Heart left ventricle (tissue), 13 donors: Measurements from ENCODE around the gene RXFP2.

Source experiments
- POLR2A ChIP-seq, 2 donors: fragments of 450-650 bp; IDR thresholded peaks; one replicate each; pipeline ENCODE4 v1.6.1; 2017; ENCODE audit warnings: antibody characterized with exemption in 2 of 2, mild to moderate bottlenecking in 2 of 2, moderate library complexity in 2 of 2
- TF ChIP-seq, protein P1 (sequence below), 12 donors: fragments of 200-600 bp; sonication (generic) in 4 of 12; IDR thresholded peaks; one replicate each; pipeline versions ENCODE4 v1.5.0 to v1.8.0; 2018 to 2022; ENCODE audit warnings: antibody characterized with exemption in 12 of 12, mild to moderate bottlenecking in 5 of 12
- donor health status: ischemic (EF 13 %, LVEDD 7.1; RV severe dilation, severe dysfunction).
- donor health status: DM: no; HTN: yes; CAD: no.
- donor health status: DM: no; HTN: no; CAD: no.
- donor health status: ischemic (EF 25% LVEDD 6.9; RV normal size, moderate dysfunction).
- donor health status: ischemic (EF 25% LVEDD 5.7; RV mildly dilated, moderate dysfunction).
- donor health status: ischemic (EF 35%, LVEDD 5.7; RV mildly dilated, moderate dysfunction).
- donor health status: nonischemic (EF 11% LVEDD 7.7; RV severe dilation, severe dysfunction).
- donor health status: DM: yes; HTN: yes; CAD: no.
- donor health status: PGD.
- donor health status: ischemic (EF 29% LVEDD 5.4; RV normal size, mild dysfunction).
- donor health status: nonischemic (EF 23%, LVEDD 6.1; RV moderate dilation, normal function).

DNA sequence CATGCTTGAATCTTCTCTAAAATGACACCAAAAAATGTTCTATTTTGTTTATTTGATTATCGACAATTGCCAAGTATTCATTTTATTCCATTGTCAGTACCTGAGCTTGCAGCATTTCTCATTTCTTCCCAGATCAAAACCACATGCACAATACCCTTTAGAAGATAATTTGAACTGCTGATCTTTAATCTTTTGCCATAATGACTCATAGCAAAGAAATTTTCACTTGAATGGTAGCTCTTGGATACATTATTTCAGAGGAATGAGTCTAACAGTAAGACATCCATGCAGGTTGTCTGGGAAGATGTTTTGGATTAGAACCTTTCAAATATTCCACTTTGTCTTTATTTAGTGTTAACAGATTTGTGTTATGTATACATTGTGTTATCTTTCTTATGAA, 42.0 kb upstream of the RXFP2 start:
- no peak for TF ChIP-seq POLR2A (IDR thresholded peaks at IDR 0.05)
- TF ChIP-seq, protein P1, sequence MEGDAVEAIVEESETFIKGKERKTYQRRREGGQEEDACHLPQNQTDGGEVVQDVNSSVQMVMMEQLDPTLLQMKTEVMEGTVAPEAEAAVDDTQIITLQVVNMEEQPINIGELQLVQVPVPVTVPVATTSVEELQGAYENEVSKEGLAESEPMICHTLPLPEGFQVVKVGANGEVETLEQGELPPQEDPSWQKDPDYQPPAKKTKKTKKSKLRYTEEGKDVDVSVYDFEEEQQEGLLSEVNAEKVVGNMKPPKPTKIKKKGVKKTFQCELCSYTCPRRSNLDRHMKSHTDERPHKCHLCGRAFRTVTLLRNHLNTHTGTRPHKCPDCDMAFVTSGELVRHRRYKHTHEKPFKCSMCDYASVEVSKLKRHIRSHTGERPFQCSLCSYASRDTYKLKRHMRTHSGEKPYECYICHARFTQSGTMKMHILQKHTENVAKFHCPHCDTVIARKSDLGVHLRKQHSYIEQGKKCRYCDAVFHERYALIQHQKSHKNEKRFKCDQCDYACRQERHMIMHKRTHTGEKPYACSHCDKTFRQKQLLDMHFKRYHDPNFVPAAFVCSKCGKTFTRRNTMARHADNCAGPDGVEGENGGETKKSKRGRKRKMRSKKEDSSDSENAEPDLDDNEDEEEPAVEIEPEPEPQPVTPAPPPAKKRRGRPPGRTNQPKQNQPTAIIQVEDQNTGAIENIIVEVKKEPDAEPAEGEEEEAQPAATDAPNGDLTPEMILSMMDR (IDR thresholded peaks at IDR 0.05), result no peak
